Measurements from ENCODE around the gene ORC4.

GRCh38 chr2:148027822-148028221 lies 7.3 kb upstream of the ORC4 start:
- TF ChIP-seq REST (IDR thresholded peaks at IDR 0.05; ENCODE audit: low read depth) = no peak
- TF ChIP-seq MAX (IDR thresholded peaks at IDR 0.05) = no peak
- no peak for TF ChIP-seq NFIC (IDR thresholded peaks at IDR 0.05)
- no peak for TF ChIP-seq YY1 (IDR thresholded peaks at IDR 0.05; ENCODE audit: low read depth)
- no peak for TF ChIP-seq FOXM1 (IDR thresholded peaks at IDR 0.05; ENCODE audit: borderline replicate concordance, low read depth)
- no peak for TF ChIP-seq RAD21 (IDR thresholded peaks at IDR 0.05; ENCODE audit: low read depth)
- TF ChIP-seq CEBPB (IDR thresholded peaks at IDR 0.05) = no peak
- TF ChIP-seq EP300 (IDR thresholded peaks at IDR 0.05; ENCODE audit: borderline replicate concordance) = no peak
- TF ChIP-seq TCF12 (IDR thresholded peaks at IDR 0.05; ENCODE audit: low read depth) = no peak
- TF ChIP-seq ZBTB7A (IDR thresholded peaks at IDR 0.05; ENCODE audit: low read depth) = no peak
- TF ChIP-seq EGR1 (IDR thresholded peaks at IDR 0.05) = no peak
- TF ChIP-seq USF1 (IDR thresholded peaks at IDR 0.05) = no peak
- TF ChIP-seq CREB1 (IDR thresholded peaks at IDR 0.05; ENCODE audit: low read depth) = no peak
